ENCODE measurements around the gene N4BP2.

DNA sequence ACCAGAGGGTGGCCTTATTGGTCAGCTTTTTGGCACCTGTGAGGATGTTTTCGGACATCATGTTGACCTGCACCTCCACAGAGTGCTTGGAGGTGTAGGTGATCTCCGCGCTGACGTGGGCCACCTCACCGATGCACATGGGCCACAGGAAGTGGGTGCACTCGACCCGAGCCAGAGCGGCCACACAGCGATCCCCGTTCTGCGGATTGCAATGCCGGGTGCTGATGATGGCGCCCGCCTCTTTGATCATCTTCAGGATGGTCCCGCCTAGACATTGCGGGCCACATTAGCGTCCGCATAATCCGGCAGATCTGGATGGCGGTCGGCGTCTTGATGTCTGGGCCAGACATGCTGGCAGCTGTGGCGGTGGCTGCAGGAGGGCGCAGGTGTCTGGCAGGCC is 12.9 kb upstream of the N4BP2 start:
- TF ChIP-seq, protein P1, sequence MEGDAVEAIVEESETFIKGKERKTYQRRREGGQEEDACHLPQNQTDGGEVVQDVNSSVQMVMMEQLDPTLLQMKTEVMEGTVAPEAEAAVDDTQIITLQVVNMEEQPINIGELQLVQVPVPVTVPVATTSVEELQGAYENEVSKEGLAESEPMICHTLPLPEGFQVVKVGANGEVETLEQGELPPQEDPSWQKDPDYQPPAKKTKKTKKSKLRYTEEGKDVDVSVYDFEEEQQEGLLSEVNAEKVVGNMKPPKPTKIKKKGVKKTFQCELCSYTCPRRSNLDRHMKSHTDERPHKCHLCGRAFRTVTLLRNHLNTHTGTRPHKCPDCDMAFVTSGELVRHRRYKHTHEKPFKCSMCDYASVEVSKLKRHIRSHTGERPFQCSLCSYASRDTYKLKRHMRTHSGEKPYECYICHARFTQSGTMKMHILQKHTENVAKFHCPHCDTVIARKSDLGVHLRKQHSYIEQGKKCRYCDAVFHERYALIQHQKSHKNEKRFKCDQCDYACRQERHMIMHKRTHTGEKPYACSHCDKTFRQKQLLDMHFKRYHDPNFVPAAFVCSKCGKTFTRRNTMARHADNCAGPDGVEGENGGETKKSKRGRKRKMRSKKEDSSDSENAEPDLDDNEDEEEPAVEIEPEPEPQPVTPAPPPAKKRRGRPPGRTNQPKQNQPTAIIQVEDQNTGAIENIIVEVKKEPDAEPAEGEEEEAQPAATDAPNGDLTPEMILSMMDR (conservative IDR thresholded peaks at IDR 0.05), result no peak
- no peak for TF ChIP-seq ZFX (IDR thresholded peaks at IDR 0.05)

Measured in C4-2B (cell line).